ENCODE results near the gene DRD2.

DRD2 gene

DNA sequence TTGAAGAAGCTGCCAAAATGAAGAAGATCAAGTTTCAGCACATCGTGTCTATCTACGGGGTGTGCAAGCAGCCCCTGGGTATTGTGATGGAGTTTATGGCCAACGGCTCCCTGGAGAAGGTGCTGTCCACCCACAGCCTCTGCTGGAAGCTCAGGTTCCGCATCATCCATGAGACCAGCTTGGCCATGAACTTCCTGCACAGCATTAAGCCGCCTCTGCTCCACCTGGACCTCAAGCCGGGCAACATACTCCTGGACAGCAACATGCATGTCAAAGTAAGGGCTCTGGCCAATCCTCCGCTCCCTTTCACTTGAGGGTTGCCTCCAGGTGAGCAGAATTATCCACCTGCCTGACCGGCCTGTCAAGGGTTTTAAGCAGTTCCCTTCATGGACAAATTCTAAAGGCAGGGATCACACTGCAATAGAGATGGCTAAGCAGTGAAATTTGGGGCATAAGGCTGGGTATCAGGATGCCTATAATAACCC is 81.7 kb downstream of the DRD2 start:
- H3K4me3 ChIP-seq (ENCODE audit: low read length): no peak overlapping the region
- no peak for TF ChIP-seq ZNF274 (IDR thresholded peaks at IDR 0.05; ENCODE audit: low read depth, low read length)

DNA sequence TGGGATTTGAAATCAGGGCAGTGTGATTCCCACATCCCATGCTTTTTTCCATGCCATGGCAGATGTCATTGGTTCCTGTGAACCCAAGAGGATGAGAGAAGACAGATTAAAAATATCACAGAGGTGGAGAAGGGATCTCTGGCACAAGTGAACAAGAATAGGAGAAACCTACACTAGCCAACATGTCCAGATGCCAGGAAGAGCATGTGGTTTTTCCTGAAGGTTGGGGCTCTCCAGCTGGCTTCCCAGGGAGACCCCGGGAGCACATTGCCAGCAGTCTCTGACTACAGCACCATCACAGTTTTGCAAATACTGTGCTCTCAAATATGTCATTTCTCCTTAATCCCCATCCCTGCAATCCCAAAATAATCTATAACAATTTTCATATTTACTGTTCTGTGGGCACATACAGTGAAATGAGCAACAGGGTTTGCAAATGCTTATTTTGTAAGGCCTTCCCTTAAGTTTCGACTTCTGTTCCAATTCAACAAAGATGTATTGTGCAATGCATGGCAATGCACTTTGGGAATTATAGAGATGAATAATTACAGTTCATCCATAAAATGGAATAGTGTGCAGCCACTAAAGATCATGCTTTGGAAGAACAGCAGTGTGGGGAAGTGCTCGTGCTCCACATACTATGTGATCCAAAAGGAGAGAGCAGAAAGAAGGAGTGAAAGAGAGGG is 82.8 kb downstream of the DRD2 start:
- no peak for TF ChIP-seq ZNF274 (IDR thresholded peaks at IDR 0.05; ENCODE audit: low read depth, low read length)
- no peak overlapping the region for H3K4me3 ChIP-seq (ENCODE audit: low read length)

DNA sequence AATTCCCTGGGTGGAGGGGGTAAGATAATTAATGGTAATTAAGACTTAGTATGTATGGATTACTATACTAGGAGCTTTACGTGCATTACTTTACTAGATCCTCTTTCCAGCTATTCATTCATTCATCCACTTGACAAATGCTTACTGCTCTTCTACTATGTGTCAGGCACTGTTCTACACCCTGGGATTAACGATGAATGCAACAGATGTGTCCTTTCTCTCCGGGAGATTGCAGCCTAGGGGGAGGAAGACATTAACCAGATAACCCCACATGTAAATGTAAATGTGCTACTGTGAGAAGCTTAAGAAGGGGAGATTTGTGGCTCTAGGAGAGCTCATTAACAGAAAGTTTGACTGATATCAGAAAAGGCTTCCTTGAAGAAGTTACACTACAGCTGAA is 85.9 kb downstream of the DRD2 start:
- TF ChIP-seq ZNF274 (IDR thresholded peaks at IDR 0.05; ENCODE audit: low read depth, low read length): no peak
- H3K4me3 ChIP-seq (ENCODE audit: low read length): no peak overlapping the region

DNA sequence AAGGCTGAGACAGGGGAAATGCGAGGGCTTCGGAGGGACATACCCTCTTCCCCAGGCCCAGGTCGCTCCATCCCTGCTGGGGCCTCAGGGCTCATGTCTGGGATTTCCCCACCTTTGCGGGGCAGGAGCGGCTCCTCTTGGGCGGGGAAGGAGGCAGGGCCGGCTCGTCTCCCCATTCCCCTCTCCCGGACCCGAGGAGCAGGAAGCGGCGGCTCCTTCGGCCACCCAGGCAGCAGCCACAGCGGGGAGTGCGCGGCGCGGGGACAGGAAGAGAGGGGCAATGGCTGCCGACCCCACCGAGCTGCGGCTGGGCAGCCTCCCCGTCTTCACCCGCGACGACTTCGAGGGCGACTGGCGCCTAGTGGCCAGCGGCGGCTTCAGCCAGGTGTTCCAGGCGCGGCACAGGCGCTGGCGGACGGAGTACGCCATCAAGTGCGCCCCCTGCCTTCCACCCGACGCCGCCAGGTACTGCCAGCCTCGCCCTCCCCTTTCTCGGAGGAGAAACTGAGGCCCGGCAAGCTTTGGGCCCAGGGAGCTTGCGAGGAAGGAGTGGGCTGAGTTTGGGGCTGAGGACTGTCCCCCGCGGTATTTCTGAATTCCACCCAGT is 87.5 kb downstream of the DRD2 start, which contains the start of gene ANKK1:
ANKK1 (plus strand) TSS at position 175 of the 607 bp plus-strand sequence; CDS start at position 281, 106 bp downstream.
- no peak for TF ChIP-seq ZNF274 (IDR thresholded peaks at IDR 0.05; ENCODE audit: low read depth, low read length)
- no peak within 1 kb of the TSS for H3K4me3 ChIP-seq (ENCODE audit: low read length)

DNA sequence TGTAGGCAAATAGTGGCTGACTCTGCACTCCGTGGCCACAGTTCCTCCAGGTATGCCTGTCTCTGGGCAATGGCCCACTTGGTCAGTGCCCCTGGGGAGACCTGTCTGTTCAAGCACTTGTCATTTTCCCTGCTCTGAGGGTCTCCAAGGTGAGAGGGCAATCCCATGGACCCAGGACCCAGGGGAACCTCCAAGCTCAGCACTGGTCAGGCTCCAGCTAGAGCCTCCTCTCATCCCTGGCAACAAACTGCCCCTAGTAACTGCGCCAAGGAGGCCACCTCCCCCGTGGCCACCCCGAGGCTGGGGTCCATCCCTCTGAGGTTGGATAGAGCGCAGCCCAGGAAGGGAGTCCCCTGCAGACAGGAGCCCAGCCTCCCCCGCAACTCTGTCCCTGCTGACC is 88.3 kb downstream of the DRD2 start:
- no peak for TF ChIP-seq ZNF274 (IDR thresholded peaks at IDR 0.05; ENCODE audit: low read depth, low read length)
- H3K4me3 ChIP-seq (ENCODE audit: low read length): no peak overlapping the region

DNA sequence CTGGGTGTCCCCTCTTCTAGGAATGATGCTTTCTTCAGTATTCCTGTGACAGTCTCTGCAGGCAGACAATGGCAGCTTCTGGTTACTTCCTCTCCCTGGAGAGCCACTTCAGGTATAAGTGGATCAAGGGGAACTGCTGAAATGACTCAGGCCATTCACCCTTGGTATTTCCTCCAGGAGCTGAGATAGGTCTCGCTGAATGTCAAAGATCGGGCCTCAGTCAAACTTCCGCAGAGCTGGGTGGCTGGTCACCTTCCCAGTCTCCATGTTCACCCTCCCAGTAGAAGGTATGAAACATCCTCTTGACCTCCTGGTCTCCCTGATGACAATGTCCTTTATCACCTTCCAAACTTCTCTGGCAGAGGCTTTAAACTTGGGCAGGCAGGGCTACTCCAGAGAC is 89.4 kb downstream of the DRD2 start:
- no peak for TF ChIP-seq ZNF274 (IDR thresholded peaks at IDR 0.05; ENCODE audit: low read depth, low read length)
- H3K4me3 ChIP-seq (ENCODE audit: low read length): no peak overlapping the region

DNA sequence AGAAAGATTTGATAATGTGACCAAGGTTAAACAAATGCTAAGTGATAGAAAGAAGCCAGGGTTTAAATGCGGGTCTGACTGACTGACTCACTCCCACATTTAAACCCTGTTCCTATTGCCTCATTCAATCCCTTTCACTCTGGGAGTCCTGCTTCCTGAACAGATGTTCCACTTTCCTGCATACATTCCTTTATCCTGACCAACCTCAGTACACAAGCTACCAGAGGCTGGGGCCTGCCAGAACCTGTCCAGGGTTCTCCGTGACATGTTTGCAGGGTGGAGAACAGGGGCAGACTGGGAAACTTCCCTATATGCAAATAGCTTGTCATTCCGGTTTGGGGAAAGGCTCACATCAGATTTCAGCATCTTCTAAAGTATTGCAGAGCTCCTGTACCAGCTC is 90.6 kb downstream of the DRD2 start:
- no peak for TF ChIP-seq ZNF274 (IDR thresholded peaks at IDR 0.05; ENCODE audit: low read depth, low read length)

DNA sequence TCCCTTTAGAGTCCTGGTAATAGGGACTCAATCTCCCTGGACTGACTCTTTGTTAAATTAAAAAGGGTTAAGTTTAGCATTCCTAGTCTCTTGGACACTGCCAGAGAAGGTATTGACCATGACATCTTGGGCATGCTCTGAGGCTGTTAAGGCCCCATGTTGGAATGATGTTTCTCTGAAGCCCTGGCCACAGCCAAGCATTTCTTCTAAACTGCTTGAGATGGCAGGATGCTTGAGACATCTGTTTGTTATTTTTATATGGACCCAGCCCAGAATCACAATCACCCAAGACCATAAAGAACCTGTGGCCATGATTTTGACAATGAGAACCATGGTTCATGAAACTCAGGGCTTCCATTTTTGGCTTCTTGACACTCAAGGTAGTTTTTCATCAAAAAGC is 93.1 kb downstream of the DRD2 start:
- H3K4me3 ChIP-seq (ENCODE audit: low read length): no peak overlapping the region
- no peak for TF ChIP-seq ZNF274 (IDR thresholded peaks at IDR 0.05; ENCODE audit: low read depth, low read length)

More for the DNA sequence above, 90.6 kb downstream of the DRD2 start:
- no peak overlapping the region for H3K4me3 ChIP-seq (ENCODE audit: low read length)

DNA sequence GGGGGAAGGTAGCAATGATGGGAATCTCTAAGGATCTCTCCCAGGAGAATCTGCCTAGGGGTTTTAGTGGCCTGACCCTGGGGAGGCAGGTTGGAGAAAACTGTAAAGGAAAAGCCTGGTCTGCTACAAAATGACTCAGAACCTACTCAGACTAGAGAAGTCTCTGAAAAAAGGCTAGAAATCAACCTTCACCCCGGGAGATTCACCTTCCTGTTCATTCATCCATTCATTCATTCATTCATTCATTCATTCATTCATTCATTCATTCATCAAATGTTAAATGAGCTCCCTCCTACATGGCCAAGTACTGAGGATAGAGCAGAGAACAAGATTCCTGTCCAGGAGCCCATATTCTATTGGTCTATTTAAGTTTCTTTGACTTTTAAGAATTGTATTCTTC is 96.5 kb downstream of the DRD2 start:
- H3K4me3 ChIP-seq (ENCODE audit: low read length): no peak overlapping the region
- no peak for TF ChIP-seq ZNF274 (IDR thresholded peaks at IDR 0.05; ENCODE audit: low read depth, low read length)

DNA sequence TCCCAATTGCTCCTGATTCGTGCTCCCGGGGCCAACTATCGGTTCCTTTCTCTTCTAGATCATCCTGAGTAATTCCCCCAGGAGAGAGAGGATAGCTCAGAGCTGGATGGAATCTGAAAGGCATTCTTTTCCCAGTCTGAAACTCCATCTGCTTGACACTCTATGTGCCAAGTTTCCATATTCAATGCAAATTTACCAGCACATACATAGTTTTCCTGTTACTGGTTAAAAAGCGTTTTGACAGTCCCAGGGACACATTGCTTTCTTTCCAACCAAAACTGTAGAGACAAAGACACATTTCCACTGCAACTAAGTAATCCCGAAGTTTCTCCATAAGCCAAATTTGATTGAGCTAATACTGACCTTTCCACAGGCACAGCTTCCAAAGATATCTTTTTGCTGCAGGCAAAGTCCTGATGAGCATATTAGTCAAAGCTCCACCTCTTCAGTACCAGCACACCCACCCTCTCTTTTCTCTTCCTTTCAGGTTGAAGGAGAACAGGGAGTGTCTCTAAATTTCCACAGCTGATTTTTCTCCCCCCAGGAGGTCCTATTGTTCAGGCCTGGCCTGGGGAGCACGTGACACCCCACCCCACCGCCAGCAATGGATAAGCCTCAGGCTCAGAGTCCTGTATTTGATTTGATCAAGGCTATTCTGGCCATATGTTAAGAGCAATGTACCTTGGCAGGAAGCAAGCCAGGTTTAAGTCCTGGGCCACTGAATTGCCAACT is 97.4 kb downstream of the DRD2 start:
- TF ChIP-seq ZNF274 (IDR thresholded peaks at IDR 0.05; ENCODE audit: low read depth, low read length): no peak
- no peak overlapping the region for H3K4me3 ChIP-seq (ENCODE audit: low read length)

DNA sequence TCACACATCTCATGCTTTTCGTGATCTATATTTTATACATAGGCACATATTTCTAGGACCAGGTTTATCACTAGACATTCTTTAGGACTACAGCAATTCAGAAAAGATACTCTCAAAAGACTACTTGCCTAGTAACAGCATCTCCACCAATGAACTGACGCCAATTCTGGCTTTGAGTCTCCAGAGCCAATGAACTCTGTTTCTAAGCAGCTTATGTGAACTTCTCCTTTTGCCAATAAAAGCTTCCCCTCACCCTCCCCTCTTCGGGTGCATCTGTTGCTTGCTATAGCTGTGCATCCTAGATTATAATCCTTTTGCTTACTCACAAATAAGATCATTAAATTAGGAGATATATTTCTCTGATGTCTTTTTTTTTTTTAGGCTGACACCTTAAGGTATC is 99.0 kb downstream of the DRD2 start:
- TF ChIP-seq ZNF274 (IDR thresholded peaks at IDR 0.05; ENCODE audit: low read depth, low read length): no peak
- no peak overlapping the region for H3K4me3 ChIP-seq (ENCODE audit: low read length)

DNA sequence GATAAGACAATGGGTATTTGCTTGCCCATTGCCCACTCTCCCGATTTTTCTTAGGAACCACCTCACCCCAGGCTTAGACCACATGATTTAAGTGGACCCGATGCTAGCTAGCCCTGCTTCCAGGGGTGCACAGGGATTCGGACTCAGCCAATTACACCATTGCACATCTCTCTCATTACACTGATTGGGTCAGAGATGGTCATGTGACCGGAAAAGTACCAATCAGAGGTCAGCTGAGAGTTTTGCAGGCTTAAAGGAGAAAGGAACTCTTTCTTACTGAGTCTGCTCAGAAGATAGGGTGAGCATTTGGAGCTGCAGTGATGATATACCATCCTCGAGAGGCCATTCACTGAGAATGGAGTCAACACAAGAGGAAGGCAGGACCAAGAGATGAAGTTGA is 99.8 kb downstream of the DRD2 start:
- no peak for TF ChIP-seq ZNF274 (IDR thresholded peaks at IDR 0.05; ENCODE audit: low read depth, low read length)
- no peak overlapping the region for H3K4me3 ChIP-seq (ENCODE audit: low read length)

DNA sequence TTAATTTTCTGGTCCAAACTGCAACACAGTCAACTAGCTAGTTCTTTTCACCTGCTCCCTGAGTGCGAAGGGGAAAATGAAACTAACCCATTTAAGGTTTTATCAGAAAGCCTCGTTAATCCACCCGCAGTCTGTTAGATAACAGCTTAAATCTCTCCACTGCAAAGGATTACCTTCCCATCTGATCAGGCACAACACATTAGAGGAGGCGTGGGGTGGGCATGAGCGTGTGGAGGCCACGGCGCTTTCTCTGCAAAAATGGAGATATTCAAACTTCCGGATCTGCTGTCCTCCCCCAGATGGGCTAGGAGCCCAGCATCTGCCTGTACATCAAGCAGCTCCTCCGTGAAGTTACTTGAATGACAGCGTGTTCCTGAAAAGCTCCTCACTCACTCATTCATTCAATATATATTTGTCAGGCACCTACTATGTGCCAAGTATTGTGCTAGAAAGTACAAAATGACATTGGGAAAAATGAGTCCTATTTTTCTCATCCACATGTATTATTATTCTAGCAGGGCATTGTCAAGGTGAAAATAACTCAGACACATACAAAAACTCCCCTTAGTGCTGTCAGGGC is 101.1 kb downstream of the DRD2 start:
- no peak overlapping the region for H3K4me3 ChIP-seq (ENCODE audit: low read length)
- no peak for TF ChIP-seq ZNF274 (IDR thresholded peaks at IDR 0.05; ENCODE audit: low read depth, low read length)

DNA sequence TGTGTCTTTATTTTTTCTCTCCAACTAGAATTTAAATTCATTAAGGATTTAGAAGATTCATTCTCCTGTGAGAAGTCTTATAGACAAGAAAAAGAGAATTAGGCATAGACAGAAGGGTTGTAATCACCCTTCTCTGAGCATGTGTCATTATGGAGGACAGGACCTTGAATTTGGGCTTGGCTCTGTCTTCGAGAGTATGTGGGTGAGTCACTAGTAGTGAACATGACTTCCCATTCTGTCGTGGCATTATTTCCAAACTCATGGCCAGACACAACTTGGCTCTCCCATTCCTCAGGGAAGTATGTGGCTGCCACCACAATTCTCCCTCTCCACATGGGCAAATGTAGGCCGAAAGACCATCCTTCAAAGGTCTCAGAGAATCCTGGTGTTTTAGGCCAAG is 101.9 kb downstream of the DRD2 start:
- no peak for TF ChIP-seq ZNF274 (IDR thresholded peaks at IDR 0.05; ENCODE audit: low read depth, low read length)
- H3K4me3 ChIP-seq (ENCODE audit: low read length): no peak overlapping the region
